NCI-H128 (cell line): ENCODE data around the gene P2RY12.

Experiments
- DNase-seq: peaks from one replicate; lab custom pipeline; 2025; ENCODE audit not compliant: unreplicated experiment; lab: John Stamatoyannopoulos, UW

Gene P2RY12

DNA sequence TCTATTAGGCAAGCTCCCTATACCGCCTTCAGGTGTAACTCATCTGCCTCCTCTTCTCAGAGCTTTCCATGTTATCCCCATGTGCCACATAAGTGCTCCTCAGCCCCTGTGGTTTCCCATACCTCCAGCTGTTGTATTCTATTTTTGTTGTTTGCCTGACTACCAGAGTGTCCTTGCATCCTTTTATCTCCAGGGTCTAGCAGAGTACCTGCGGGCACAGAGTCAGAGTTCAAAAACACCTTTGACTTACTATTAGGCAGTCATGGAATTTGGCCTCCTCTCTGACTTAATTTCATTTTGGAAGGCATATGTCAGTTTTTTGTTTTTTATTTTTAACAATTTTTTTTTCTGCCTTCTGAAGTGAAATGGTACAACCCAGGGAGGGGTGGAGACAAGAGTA lies 75.0 kb downstream of the P2RY12 start:
- no peak for DNase-seq

DNA sequence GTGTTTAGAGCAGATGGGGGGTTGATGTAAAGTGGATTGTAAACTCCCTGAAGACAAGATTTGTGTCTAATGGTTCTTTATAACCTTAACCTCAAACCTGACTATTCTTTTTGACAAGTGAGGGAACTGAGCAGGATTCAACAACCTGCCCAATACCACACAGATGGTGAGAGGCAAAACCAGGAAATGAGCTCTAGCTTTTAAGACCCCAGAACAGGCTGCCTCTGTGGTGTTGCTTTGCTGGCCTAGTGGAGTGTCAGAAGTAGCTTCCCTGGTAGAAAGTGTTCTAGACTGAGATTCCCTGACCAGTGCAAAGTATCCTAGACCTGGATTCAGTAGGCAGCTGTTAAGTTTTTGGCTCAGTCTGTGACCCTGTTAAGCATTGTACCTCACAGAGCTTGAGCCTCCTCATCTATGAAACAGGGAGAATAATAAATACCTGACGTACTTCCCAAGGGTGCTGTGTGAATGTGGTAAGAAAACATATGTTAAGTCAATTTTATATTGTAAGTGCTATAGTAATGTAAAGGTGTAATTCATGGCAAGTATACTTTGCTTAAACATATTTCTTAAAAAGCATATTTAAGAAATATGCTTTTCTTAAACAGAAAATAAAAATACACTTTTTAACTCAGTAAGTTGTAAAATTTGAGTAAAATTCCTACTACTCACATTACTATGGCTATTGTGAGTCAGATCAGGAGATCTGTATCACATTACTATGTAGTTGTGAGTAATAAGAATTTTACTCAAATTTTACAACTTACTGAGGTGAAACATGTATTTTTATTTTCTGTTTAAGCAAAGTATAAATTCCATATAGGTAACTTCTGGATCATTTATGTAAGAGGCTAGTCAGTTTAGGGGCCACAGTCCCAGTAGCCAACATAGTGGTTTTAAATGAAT lies 76.7 kb downstream of the P2RY12 start:
- no peak for DNase-seq

DNA sequence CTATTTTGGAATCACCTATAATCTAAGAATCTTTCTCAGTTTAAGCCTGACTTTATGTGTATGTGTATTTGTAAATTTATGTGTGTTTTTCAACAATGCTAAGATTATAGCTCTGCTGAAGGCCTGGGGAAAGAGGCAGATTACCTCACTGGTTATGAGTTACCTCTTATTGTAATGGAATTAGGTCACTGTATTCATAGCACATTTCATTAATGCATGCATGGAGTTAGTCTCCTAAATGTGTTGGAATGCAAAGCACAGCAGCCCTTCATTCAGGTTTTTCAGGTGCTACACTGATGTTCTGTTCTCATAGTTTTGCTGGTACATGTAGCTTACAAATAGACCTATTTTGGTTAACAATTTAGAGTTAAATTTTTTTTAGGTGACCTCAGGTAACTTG lies 77.4 kb downstream of the P2RY12 start:
- DNase-seq: no peak

DNA sequence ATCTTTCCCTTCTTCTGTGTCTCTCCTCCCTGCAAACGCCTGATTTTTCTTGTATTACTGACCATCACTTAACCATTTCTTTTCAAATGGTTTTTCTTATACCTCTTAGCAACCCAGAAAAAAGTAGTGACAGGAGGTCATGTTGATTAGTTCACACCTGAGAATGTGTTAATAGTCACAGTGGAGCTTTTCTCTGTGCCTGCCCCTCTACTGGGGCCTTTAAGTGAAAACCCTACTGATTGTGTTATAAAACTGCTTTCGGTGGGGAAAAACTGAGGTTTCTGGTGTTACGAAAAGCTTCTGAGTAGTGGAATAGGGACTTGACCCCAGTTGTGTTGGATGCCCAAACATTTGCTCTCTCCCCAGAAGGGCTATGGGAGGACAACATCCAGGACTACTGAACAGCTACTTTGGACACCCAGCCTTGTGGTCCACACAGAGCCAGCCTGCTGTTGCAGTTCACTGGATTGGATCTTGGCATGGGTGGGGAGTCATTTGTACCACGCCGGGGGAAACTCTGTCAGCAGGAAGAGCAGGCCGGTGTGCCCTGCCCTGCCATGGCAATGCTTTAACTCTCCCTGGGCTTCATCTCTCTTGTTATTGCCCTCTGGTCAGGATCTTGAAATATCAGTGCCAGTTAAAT lies 78.3 kb downstream of the P2RY12 start:
- no peak for DNase-seq

DNA sequence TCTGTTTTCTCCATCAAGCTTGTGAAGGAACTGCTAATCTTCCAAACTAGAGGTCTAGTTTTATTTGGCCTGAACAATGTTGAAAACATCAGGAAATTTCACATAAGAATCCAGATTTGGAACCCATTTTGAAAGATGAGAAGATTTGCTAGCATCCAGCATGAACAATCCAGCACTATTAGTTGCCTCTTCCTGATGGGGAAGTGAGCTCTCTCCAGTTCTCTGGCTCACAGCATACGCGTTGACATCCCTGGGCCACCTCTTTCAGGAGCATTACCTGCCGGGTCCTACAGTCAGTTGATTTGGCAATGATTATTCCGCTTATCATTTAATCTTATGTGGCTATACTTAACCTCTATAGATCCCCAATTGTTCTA lies 78.8 kb downstream of the P2RY12 start:
- DNase-seq: no peak

DNA sequence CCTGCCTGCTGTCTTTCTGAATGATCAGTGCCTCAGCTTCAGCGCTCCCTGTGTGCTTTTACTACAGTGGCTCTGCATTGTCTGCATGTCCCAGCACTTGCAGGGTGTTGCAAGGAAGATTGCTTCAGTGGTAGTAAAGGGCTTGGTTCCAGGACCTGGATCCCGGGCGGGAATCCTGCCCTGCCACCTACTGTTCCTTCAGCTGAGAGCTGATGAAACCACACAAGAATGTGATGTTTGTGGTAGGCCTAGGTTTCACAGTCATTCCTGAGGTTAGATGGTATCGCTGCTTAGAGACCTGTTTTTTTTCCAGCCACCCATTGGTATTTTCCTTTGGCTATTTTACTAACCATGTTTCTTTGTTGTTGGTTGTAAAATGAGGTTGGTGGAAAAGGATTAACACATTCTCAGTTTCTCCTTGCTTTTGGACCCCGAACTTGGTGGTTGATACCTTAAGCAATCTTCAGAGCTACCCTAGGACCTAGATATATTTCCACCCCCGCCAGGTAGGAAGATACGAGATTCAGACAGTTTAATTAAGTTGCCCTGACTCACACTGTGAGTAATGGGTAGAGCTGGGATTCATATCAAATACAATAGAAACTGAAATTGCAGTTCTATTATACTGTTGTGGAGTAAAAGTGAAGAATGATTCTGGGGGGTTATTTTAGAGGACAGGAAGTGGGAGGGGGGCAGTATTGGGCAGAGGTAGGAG lies 79.3 kb downstream of the P2RY12 start:
- DNase-seq: no peak

DNA sequence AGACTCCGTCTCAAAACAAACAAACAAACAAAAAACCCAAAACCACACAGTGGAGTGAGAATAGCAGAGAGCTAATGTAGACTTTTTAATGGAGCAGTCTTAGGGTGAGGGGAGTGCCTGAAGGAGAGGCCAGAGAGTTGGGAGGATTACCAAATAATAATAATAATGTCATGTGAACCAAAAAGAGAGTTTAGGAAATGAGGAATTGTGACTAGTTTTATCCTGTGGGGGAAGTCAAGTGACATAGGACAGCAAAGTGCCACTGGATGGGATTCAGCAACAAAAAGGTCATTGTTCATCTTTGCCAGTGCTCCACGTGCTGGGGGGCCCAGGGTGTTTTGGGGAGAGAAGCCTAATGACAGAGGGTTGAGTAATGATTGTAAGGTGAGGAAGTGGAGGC lies 80.8 kb downstream of the P2RY12 start:
- no peak for DNase-seq

DNA sequence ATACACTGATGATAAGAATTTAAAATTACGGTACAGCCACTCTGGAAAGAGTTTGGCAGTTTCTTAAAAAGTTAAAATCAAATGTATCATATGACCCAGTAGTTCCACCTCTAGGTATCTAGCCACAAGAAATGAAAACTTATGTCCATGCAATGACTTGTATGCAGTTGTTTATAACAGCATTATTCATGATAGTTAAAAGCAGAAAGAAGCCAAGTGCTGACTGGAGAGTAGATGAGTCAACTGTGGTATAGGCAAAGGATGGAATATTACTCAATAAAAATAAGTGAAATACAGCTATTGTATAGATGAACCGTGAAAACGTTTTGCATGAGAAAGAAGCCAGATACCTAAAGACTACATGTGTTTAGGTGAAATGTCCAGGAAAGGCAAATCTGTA lies 82.8 kb downstream of the P2RY12 start:
- DNase-seq: no peak

DNA sequence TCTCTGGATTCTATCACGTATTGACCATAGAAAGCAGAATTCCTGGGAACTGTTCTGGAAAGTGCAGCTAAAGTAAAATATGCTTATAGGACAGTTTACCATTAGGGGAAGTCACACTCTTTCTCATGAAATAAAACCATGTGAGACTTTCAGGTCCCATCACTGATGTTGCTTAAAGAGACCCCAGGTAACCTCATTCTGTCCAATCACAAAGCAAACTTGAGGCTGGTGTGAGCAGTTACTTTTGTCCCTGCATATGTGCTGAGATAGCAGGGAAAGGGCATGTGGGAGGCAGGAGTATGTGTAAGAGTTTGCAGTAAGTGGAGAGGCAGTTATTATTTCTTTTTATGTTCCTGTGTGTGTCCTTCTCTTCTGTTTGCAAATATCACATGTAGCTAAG lies 84.0 kb downstream of the P2RY12 start:
- no peak for DNase-seq

DNA sequence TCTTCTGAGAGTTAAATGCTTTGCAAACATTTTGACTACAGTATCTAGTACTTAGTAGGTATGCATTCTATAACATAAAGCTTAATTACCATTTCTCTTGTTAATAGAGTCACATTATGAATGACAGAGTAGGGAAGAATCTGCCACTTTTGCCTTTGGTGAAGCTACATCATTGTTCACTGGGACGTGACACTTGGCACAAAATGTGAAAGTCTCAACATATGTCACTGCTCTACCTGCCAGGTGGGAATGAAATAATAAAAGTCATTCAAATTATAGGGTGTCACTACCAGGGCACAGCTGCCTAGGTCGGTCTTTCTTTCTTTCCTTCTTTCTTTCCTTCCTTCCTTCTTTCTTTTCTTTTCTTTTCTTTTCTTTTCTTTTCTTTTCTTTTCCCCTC lies 85.5 kb downstream of the P2RY12 start:
- no peak for DNase-seq

DNA sequence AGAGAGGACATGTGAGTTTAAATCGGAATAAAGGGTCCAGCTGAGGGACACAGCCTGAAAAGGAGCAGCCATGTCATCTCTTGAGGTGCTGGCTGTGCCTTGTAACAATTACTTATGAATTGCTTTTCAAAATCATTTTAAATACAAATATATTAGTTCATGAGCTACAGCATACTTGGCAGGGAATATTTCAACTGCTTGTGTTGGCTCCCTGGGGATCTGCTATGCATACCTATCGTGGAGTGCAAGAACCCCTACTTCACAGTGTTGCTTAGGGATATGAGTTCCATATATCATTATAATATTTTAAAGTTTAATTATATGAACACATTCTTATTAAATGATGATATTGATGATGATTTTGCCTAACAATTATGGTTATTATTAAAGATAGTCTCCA lies 87.1 kb downstream of the P2RY12 start:
- no peak for DNase-seq

DNA sequence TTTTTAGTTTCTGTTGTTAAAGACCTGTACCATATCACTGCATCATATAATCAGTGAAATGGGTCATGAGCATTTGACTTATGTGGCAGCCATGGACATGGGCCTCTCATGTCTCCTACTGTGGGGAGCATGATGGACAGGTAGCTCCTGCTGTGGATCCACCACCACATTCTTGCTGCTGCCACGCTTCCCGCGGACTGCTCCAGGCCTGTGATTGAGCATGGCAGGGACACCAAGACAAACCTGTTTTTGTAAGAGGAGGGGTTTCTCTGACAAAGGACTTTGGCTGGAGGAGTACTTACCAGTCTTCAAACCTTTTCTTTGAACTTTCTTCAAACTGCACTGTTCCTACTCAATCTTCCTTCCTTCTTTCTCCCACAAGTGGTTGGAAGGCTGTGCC lies 88.3 kb downstream of the P2RY12 start:
- DNase-seq: no peak

DNA sequence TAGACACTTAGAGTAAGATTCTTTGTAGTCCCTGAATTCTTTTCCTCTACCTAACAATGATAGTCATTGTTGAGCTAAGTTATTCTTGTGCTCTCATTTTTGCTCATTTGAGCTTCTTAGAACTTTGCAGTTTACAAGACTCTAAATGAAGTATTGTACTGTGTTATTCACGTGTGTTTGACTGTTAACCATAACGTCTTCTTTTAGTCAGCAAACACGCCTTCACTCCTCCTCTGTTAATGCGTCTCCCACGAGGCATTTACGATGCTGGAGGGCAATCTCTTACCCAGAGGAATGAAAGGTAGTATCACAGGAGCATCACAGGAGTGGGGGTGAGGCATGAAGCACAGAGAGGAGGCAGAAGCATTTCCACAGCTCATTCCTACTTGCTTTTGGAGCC lies 91.4 kb downstream of the P2RY12 start:
- no peak for DNase-seq

DNA sequence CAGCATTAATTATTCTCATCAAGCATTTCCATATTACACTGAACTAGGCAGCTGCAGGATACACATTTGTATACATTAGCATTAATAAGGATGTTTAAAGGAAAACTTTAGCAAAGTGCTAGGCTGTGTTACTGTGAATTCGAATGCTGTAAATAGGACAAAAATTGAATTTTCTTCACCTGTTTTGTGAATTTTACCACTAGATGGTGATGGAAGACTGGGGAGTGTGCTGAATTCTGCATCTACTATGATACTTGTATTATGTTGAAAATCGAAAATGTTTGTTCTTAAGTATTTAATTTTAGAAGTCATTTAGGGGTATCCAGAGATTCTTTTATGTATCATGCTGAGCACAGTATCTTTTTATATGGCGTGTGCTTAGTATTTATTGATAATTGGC lies 93.9 kb downstream of the P2RY12 start:
- DNase-seq: no peak

DNA sequence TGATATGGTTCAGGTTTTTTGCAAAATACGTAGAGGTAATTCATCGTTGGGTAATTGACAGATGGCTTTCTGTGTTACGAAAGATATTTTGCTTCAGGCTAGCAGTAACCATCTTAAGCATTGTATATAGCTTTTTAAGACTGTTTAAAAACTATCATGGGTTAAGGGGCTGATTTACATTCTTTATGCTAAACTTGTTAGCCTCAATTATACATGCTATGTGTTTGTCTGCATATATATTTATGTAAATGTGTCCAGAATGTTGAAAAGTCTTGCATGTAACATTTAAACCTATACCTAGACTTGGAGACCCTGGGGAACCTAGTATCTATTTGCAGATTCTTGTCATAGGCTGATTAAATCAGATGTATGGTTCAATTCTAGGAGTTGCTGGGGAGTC lies 95.1 kb downstream of the P2RY12 start:
- DNase-seq: no peak
